ENCODE measurements around the gene NETO2. TPM values are rescaled to one million over a fixed set of nuclear protein-coding genes. Genes with fewer than 3 reads are reported as not detected.
A peak's percentile ranks its signal among the peaks of the same experiment; 100 is the strongest.
"Not testable (repeated sequence)": the region's sequence is repeated elsewhere in the genome, so short reads cannot be mapped to it uniquely, and the experiment has no call there.

The NETO2 gene, protein sequence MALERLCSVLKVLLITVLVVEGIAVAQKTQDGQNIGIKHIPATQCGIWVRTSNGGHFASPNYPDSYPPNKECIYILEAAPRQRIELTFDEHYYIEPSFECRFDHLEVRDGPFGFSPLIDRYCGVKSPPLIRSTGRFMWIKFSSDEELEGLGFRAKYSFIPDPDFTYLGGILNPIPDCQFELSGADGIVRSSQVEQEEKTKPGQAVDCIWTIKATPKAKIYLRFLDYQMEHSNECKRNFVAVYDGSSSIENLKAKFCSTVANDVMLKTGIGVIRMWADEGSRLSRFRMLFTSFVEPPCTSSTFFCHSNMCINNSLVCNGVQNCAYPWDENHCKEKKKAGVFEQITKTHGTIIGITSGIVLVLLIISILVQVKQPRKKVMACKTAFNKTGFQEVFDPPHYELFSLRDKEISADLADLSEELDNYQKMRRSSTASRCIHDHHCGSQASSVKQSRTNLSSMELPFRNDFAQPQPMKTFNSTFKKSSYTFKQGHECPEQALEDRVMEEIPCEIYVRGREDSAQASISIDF
- total RNA-seq: 10 to 100 TPM in 1 of 2 experiments, 1 to 10 TPM in 1; 9.2 to 11.4 TPM

DNA sequence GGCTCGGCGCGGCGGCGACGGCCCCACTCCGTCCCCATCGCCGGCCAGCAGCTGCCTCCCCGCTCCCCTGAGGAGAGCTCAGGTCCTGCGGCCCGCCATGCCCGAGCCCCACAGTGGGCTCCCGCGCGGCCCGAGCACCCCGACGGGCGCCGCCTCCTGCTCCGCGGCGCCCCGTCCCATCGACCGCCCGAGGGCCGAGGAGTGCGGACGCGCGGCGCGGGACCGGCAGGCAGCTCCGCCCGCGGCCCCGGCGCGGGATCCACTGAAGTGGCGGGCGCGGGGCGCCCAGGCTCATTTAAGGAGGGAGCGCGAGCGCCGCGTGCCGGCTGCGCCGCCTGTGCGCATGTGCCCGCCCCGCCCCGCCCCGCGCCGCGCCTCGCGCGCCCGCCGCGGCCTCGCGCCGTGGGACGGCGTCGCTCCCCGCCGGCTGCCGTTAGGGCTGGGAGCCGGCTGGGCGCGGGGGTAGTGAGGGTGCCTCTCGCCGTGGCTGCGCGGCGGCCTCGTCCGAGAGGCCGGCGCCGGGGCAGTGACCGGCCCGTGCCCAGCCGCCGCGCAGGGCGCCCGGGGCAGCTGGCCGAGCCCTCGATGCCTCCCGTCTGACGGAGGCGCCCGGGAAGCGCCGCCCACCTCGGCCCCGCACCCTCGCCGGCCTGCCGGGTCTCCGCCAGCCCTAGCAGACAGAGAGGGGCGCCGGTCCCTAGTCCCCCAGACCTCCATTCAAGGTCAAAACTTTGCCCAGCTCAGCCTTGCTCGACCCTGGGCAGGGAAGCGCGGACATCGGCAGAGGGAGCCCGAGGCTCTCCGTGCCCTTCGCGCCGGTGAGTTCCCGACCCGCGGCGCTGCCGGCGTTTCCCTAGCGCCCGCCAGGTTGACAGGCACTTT lies at the start of gene NETO2:
TSS of gene NETO2 (minus strand) at position 269 of the 882 bp plus-strand sequence. CDS start 333 bp downstream, outside the sequence.
- H3K27ac Mint-ChIP-seq: peak within 1 kb of the TSS; percentile 49
- CTCF ChIA-PET: interaction anchor here (0.7 to 6.2 kb wide), 27 partner anchors 14 to 1486 kb away, joined by 3 to 113 read pairs (median 5); partner anchors contain the start of genes ABCC12, DNAJA2, ITFG1 and PHKB
- intact Hi-C loops (cut with micrococcal nuclease): loop anchor here (1.0 to 5.0 kb wide), 11 partner anchors 107 to 1488 kb away; partner anchors contain the start of genes C16orf87, ORC6 and VPS35
- peaks cover 33% of the 10 kb centered on the region for H3K4me1 Mint-ChIP-seq (ENCODE audit: low read depth)
- H3K9me3 Mint-ChIP-seq: no peaks in the 10 kb centered on the region
- peak; percentile 73 for DNase-seq
- H3K27me3 Mint-ChIP-seq: peaks cover 6% of the 10 kb centered on the region
- peaks cover 1% of the 10 kb centered on the region for H3K36me3 Mint-ChIP-seq
- H3K4me3 Mint-ChIP-seq: peak within 1 kb of the TSS; percentile 68
- POLR2A ChIA-PET: interaction anchor here (0.8 to 3.5 kb wide), 6 partner anchors 30 to 1013 kb away, joined by 3 to 22 read pairs (median 4); partner anchors contain the start of gene DNAJA2

DNA sequence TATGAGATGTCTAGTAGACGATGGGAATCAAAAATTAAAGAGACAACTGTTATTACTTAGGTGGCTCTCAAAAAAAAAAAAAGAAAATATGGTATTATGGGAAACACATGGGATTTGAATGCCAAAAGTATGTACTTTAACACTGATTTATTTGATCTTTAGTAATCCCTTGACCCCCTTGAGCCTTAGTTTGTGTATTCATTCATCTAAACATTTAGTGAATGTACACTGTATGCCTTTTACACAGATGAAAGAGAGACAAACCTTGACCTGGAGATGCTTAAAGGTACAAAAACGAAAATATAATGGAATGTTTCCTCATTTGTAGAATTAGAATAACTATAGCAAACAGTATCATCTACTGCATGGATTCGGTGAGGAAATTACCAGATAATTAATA lies 38.6 kb upstream of the NETO2 start:
- Mint-ChIP-seq H3K9me3 (no peaks in the 10 kb centered on the region), H3K36me3 (peaks cover 13% of the 10 kb centered on the region), H3K27me3 (no peaks in the 10 kb centered on the region), H3K27ac (no peak overlapping the region), H3K4me3 (no peak overlapping the region), H3K4me1 (ENCODE audit: low read depth) (no peaks in the 10 kb centered on the region)
- DNase-seq: no peak
- intact Hi-C loops (cut with micrococcal nuclease): no loop called here
- CTCF ChIA-PET: no interaction called here
- POLR2A ChIA-PET: no interaction called here

DNA sequence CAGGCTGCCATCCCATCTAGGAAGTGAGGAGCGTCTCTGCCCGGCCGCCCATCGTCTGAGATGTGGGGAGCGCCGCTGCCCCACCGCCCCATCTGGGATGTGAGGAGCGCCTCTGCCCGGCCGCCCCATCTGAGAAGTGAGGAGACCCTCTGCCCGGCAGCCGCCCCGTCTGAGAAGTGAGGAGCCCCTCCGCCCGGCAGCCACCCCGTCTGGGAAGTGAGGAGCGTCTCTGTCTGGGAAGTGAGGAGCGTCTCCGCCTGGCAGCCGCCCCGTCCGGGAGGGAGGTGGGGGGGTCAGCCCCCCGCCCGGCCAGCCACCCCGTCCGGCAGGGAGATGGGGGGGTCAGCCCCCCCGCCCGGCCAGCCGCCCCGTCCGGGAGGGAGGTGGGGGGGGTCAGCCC lies 37.3 kb upstream of the NETO2 start:
- DNase-seq; H3K4me1 Mint-ChIP-seq (ENCODE audit: low read depth); CTCF ChIA-PET; H3K27ac Mint-ChIP-seq; H3K4me3 Mint-ChIP-seq; intact Hi-C loops (cut with micrococcal nuclease); POLR2A ChIA-PET; H3K9me3 Mint-ChIP-seq; H3K27me3 Mint-ChIP-seq: not testable (repeated sequence)
- H3K36me3 Mint-ChIP-seq: peaks cover 13% of the 10 kb centered on the region

DNA sequence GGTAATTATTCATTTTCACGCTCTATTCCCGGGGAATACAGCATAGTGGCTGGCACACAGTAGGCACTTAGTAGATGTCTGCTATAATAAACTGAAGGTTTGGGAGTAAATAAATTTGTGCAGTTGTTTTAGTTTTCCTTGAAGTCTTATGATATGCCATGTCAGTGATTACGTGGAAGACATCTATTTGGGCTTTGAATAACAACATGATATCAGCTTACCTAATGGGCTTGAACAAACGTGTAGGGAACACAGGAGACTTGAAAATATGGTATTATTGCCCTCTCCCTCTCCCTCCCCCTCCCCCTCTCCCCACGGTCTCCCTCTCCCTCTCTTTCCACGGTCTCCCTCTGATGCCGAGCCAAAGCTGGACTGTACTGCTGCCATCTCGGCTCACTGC lies 36.3 kb upstream of the NETO2 start:
- CTCF ChIA-PET: no interaction called here
- peaks cover 4% of the 10 kb centered on the region for H3K4me1 Mint-ChIP-seq (ENCODE audit: low read depth)
- intact Hi-C loops (cut with micrococcal nuclease): no loop called here
- no peak for DNase-seq
- H3K27me3 Mint-ChIP-seq: no peaks in the 10 kb centered on the region
- H3K4me3 Mint-ChIP-seq: no peak overlapping the region
- no peak overlapping the region for H3K27ac Mint-ChIP-seq
- POLR2A ChIA-PET: no interaction called here
- H3K36me3 Mint-ChIP-seq: peaks cover 14% of the 10 kb centered on the region
- no peaks in the 10 kb centered on the region for H3K9me3 Mint-ChIP-seq

DNA sequence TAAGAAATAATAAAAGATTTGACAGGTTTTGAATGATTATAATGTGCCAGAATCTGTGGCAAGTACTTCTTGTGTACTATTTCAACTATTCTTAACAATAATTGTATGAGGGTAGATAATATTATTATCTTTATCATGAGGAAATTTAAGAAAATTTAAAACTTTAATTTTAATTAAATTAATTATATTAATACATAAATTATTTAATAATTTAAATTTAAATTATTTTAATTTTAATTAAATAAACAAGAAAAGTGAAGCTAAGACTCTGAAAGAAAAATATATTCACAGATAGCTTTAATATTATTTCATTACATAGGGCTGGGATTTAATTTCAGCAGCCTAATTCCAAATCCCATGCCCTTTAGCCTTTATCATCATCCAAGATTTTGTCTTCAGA lies 31.4 kb upstream of the NETO2 start:
- intact Hi-C loops (cut with micrococcal nuclease): no loop called here
- Mint-ChIP-seq H3K27ac (no peak overlapping the region), H3K36me3 (peaks cover 7% of the 10 kb centered on the region), H3K9me3 (no peaks in the 10 kb centered on the region), H3K4me3 (no peak overlapping the region), H3K4me1 (ENCODE audit: low read depth) (peaks cover 4% of the 10 kb centered on the region), H3K27me3 (no peaks in the 10 kb centered on the region)
- POLR2A ChIA-PET: no interaction called here
- CTCF ChIA-PET: no interaction called here
- DNase-seq: no peak

DNA sequence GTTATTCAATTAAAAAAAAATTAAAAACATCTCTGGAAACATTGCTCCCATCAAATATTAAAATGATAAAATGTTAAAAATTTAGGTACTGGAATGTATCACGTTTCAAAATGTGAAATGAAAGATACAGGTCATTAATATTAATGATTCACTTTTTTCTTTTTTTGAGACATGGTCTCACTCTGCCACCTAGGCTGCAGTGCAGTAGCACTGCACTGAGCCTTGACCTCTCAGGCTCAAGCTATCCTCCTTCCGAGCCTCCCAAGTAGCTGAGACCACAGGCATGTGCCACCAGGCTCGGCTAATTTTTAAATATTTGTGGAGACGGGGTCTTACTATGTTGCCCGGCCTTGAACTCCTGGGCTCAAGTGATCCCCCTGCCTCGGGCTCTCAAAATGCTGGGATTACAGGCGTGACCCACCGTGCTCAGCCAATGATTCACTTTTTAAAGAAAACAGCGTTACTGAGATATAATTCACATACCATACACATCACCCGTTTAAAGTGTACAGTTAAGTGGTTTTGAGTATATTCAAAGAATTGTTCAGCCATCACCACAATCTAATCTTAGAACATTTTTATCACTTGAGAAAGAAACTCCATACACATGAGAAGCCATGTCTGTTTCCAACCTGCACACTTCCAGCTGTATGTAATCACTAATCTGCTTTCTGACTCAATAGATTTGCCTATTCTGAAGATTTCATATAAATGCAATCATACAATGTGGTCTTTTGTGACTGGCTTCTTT lies 19.1 kb upstream of the NETO2 start:
- POLR2A ChIA-PET: no interaction called here

DNA sequence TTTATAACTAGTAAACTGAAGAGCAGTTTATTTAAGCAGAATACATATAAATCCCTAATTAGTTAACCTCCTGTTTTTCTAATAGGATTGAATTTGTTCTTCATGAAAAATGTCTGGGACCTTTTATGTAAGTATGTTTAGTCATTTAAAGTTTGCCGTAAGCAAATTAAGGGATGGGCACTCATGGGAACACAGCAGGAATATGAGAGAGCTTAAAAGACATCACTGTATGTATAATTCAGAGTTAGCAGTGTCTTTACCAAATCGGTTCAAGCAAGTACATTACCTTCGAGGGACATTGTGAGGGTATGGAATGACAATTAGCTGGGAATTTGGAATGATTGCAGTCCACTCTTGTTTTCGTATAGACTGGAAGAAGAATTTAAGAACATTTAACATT lies 17.7 kb upstream of the NETO2 start:
- Mint-ChIP-seq H3K9me3 (no peaks in the 10 kb centered on the region), H3K36me3 (peaks cover 14% of the 10 kb centered on the region), H3K4me1 (ENCODE audit: low read depth) (no peaks in the 10 kb centered on the region), H3K27ac (no peak overlapping the region), H3K27me3 (no peaks in the 10 kb centered on the region), H3K4me3 (no peak overlapping the region)
- ChIA-PET CTCF (interaction anchor here (1.1 to 2.5 kb wide), 3 partner anchors 17 to 124 kb away, joined by 4 to 9 read pairs (median 4); no protein-coding TSS in a partner anchor), POLR2A (no interaction called here)
- DNase-seq: no peak
- intact Hi-C loops (cut with micrococcal nuclease): no loop called here

More for the DNA sequence above, 19.1 kb upstream of the NETO2 start:
- Mint-ChIP-seq H3K9me3 (no peaks in the 10 kb centered on the region), H3K36me3 (peaks cover 7% of the 10 kb centered on the region), H3K27ac (no peak overlapping the region), H3K27me3 (no peaks in the 10 kb centered on the region), H3K4me1 (ENCODE audit: low read depth) (no peaks in the 10 kb centered on the region), H3K4me3 (no peak overlapping the region)
- DNase-seq: no peak
- intact Hi-C loops (cut with micrococcal nuclease): no loop called here
- CTCF ChIA-PET: interaction anchor here (1.0 to 2.5 kb wide), 3 partner anchors 18 to 125 kb away, joined by 3 to 9 read pairs (median 4); no protein-coding TSS in a partner anchor

DNA sequence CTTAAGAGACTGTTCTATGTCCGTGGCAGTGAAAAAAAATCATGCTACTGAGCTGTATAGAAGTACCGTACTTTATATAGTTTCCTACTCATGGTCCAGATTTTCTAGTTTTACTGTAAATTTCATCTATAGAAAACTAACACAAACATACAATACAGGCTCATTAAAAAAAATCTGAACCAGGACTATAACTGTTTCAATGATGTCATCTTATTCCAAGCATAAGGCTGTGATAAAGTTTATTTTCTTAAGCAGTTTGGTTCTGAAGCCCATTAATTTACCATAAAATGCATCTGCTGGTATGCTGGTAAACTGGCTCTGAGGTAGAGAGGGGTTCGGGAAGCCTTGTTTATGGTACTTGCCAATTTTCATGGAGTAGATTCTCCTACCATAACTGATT lies 16.7 kb upstream of the NETO2 start:
- intact Hi-C loops (cut with micrococcal nuclease): no loop called here
- Mint-ChIP-seq H3K9me3 (no peaks in the 10 kb centered on the region), H3K4me1 (ENCODE audit: low read depth) (no peaks in the 10 kb centered on the region), H3K27me3 (no peaks in the 10 kb centered on the region), H3K4me3 (no peak overlapping the region), H3K27ac (no peak overlapping the region), H3K36me3 (peaks cover 17% of the 10 kb centered on the region)
- ChIA-PET CTCF (interaction anchor here (1.2 kb wide), 1 partner anchor 16 kb away, joined by 3 read pairs; no protein-coding TSS in a partner anchor), POLR2A (no interaction called here)
- no peak for DNase-seq

DNA sequence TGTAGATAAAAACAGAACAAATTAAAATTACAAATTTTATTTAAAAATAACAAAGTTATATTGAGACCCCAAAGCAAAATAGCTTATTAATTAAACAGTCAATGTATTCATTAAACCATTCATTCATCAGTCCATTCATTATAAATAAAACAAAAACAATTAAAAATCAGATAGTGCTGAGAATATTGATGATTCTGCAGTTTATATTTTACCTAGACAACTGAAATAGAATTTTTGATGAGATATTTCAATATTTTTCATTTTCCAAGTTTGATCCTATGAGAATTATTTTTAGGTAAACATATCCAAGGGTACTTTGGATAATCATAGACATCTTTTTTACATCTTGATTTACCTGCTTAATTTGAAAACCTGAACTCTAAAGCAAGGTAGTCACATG lies 15.2 kb upstream of the NETO2 start:
- intact Hi-C loops (cut with micrococcal nuclease): no loop called here
- H3K4me3 Mint-ChIP-seq: no peak overlapping the region
- no peak overlapping the region for H3K27ac Mint-ChIP-seq
- ChIA-PET POLR2A (no interaction called here), CTCF (interaction anchor here (1.2 kb wide), 1 partner anchor 14 kb away, joined by 3 read pairs; no protein-coding TSS in a partner anchor)
- no peaks in the 10 kb centered on the region for H3K27me3 Mint-ChIP-seq
- no peak for DNase-seq
- peaks cover 18% of the 10 kb centered on the region for H3K36me3 Mint-ChIP-seq
- H3K9me3 Mint-ChIP-seq: no peaks in the 10 kb centered on the region
- no peaks in the 10 kb centered on the region for H3K4me1 Mint-ChIP-seq (ENCODE audit: low read depth)

DNA sequence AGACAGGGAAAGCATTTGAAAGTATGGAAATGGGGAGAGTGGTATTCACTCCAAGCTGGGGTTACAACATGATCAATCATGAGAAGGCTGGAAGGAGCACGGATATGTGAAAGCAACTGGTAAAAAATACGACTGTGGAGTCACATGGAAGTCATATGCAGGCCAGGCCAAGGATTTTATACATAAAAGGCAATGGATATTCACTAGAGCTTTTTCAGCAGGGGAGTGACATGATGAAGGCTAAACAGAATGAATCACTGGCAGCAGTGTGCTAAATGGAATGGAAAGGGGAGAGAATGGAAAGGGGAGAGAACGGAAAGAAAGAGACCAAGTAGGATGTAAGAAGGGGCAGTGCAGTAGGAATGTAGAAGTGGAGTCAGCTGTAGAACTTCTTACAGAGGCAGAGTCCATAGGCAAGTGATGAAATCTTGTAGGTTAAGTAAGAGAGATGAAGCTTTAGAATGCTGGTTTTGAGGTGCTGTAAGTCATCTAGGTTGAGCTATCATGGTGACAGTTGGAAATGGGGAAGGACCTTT lies 13.0 kb upstream of the NETO2 start:
- ChIA-PET CTCF (no interaction called here), POLR2A (no interaction called here)
- Mint-ChIP-seq H3K9me3 (peaks cover 19% of the 10 kb centered on the region), H3K27ac (no peak overlapping the region), H3K4me3 (no peak overlapping the region), H3K36me3 (peaks cover 37% of the 10 kb centered on the region), H3K4me1 (ENCODE audit: low read depth) (no peaks in the 10 kb centered on the region), H3K27me3 (no peaks in the 10 kb centered on the region)
- no peak for DNase-seq
- intact Hi-C loops (cut with micrococcal nuclease): no loop called here

DNA sequence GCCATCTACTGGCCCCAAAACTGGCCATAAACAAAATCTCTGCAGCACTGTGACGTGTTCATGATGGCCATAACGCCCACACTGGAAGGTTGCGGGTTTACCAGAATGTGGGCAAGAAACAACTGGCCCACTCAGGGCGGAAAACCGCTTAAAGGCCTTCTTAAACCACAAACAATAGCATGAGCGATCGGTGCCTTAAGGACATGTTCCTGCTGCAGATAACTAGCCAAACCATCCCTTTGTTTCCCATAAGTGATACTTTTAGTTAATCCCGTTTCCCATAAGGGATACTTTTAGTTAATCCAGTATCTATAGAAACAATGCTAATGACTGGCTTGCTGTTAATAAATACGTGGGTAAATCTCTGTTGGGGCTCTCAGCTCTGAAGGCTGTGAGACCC lies 8.8 kb upstream of the NETO2 start:
- H3K27ac Mint-ChIP-seq; H3K4me3 Mint-ChIP-seq; intact Hi-C loops (cut with micrococcal nuclease); H3K27me3 Mint-ChIP-seq; H3K4me1 Mint-ChIP-seq (ENCODE audit: low read depth); POLR2A ChIA-PET; DNase-seq: not testable (repeated sequence)
- Mint-ChIP-seq H3K36me3 (peaks cover 33% of the 10 kb centered on the region), H3K9me3 (peaks cover 19% of the 10 kb centered on the region)
- CTCF ChIA-PET: interaction anchor here (1.4 kb wide), 1 partner anchor 8 kb away, joined by 4 read pairs; no protein-coding TSS in a partner anchor
